Cardiac muscle cell (in vitro differentiated cells and primary cell): Measurements from ENCODE around the gene SPATA22. TPM values are rescaled to one million over a fixed set of nuclear protein-coding genes. Genes with fewer than 3 reads are reported as not detected.
"Not testable (repeated sequence)": the region's sequence is repeated elsewhere in the genome, so short reads cannot be mapped to it uniquely, and the experiment has no call there.

ENCODE experiments used
- DNase-seq, 2 donors: peaks; one replicate each; pipeline versions ENCODE4 v3.0.0 to v3.0.0-alpha.2; 2010 to 2017; ENCODE audit warnings: low read depth in 1 of 2, low spot score in 1 of 2
- H3K27ac ChIP-seq: fragments of 200-600 bp; sonication (generic); 2 replicates; pipeline ENCODE4 v1.5.1; 2016
- H3K27me3 ChIP-seq: fragments of 200-600 bp; sonication (generic); 2 replicates; pipeline ENCODE4 v1.6.0; 2016; ENCODE audit warnings: control low read depth
- H3K36me3 ChIP-seq: fragments of 200-600 bp; sonication (generic); 2 replicates; pipeline ENCODE4 v1.5.1; 2016; ENCODE audit warnings: control low read depth
- H3K4me1 ChIP-seq: fragments of 200-600 bp; sonication (generic); 2 replicates; pipeline ENCODE4 v1.8.1; 2017; ENCODE audit warnings: low read depth, mild to moderate bottlenecking, mixed run types
- H3K4me3 ChIP-seq: fragments of 200-600 bp; sonication (generic); 2 replicates; pipeline ENCODE4 v1.5.1; 2016; ENCODE audit warnings: mild to moderate bottlenecking
- H3K9me3 ChIP-seq: fragments of 200-600 bp; sonication (generic); 2 replicates; pipeline ENCODE4 v1.5.1; 2017; ENCODE audit warnings: low read depth, mild to moderate bottlenecking, control low read depth
- CTCF ChIP-seq: IDR thresholded peaks from 2 replicates; pipeline ENCODE4 v1.5.1; 2012; ENCODE audit warnings: low read depth, mild to moderate bottlenecking, low read length
- polyA plus RNA-seq: library from polyadenylated mRNA; unstranded; fragments of >200 nt; fragmentation: Nextera tagmentation; extraction: Ambion mirVana; gene quantifications from 2 replicates; pipeline ENCODE4 v1.2.1, GENCODE V29; 2016
- total RNA-seq: library from RNA; depleted of rRNA; stranded (reverse); fragments of >200 nt; gene quantifications from 2 replicates; pipeline ENCODE4 v1.2.3, GENCODE V29; 2016

The SPATA22 gene
- total and polyA plus RNA-seq, 2 experiments from 2014 or later, result not detected

DNA sequence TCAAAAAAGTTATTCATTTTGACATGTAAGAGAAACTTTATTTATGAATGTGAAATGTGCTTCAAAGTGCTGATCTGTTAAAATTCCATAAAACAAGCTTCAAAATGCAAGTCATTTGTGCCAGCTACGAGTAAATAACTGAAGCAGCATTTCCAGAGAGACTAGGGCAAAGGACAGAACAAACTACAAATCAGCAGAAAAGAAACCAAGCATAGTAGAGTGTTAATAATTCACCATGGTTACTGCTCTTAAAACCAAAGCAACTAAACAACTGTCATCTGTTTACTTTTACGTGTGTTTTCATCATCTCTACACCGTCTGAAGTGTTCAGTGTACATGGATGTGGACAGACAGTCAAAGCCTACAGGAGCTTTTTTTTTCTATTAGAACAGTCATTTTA, 2.6 kb upstream of the SPATA22 start:
- no peak for TF ChIP-seq CTCF

GRCh38 chr17:3472137-3472536, 518 bp upstream of the SPATA22 start:
- DNase-seq, result no peak
- Histone ChIP-seq H3K4me1 (no peaks in the 10 kb centered on the region), H3K4me3 (no peak overlapping the region), H3K9me3 (no peaks in the 10 kb centered on the region), H3K27me3 (no peaks in the 10 kb centered on the region), H3K27ac (no peak overlapping the region), H3K36me3 (no peaks in the 10 kb centered on the region)
- no peak for TF ChIP-seq CTCF

More for the DNA sequence above, 2.6 kb upstream of the SPATA22 start:
- H3K4me3 ChIP-seq, result no peak overlapping the region
- no peaks in the 10 kb centered on the region for H3K9me3 ChIP-seq
- H3K27ac ChIP-seq, result no peak overlapping the region
- no peaks in the 10 kb centered on the region for H3K4me1 ChIP-seq
- no peaks in the 10 kb centered on the region for H3K36me3 ChIP-seq
- DNase-seq, result peak in 1 of 2 donors; percentile 22
- no peaks in the 10 kb centered on the region for H3K27me3 ChIP-seq

DNA sequence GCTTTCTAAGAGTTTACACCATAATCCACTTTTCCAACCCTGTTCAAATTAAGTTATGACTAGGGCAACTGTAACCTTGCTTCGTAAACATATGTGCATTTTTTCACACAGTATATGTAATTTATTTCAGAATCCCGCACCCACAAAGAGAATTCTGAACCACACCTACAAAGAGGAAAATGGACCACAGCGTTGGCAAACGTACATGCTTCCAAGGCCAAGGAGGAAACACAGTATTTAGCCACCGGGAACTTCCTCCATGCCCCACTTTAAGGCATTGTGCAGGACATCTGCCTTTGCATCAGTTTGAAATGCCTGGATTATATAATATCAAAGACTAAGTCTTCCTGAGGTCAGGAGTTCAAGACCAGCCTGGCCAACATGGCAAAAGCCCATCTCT, 2.1 kb downstream of the SPATA22 start:
- no peak overlapping the region for H3K27ac ChIP-seq
- no peak for DNase-seq
- H3K4me3 ChIP-seq, result no peak overlapping the region
- H3K9me3 ChIP-seq, result no peaks in the 10 kb centered on the region
- no peak for TF ChIP-seq CTCF
- no peaks in the 10 kb centered on the region for H3K4me1 ChIP-seq
- H3K27me3 ChIP-seq, result no peaks in the 10 kb centered on the region
- H3K36me3 ChIP-seq, result no peaks in the 10 kb centered on the region

DNA sequence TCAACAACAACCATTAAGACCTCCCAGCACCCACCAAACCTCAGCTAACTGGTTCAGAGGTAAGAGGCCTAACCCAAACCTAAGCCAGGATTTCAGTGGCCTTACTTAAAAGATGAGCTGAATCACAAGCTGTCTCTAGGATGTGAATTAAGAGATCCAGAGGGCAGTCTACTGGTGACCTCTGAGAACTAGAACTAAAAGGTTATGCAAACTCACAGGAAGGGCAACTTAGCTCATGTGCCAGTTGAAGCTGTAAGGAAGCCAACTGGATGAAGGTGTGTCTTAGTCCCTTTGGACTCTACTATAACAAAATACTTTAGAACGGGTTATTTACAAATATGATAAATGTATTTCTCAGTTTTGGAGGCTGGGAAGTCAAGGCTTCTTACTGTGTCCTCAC, 5.3 kb downstream of the SPATA22 start:
- H3K36me3 ChIP-seq, H3K27ac ChIP-seq, DNase-seq, H3K27me3 ChIP-seq, H3K9me3 ChIP-seq, H3K4me3 ChIP-seq, H3K4me1 ChIP-seq: not testable (repeated sequence)

DNA sequence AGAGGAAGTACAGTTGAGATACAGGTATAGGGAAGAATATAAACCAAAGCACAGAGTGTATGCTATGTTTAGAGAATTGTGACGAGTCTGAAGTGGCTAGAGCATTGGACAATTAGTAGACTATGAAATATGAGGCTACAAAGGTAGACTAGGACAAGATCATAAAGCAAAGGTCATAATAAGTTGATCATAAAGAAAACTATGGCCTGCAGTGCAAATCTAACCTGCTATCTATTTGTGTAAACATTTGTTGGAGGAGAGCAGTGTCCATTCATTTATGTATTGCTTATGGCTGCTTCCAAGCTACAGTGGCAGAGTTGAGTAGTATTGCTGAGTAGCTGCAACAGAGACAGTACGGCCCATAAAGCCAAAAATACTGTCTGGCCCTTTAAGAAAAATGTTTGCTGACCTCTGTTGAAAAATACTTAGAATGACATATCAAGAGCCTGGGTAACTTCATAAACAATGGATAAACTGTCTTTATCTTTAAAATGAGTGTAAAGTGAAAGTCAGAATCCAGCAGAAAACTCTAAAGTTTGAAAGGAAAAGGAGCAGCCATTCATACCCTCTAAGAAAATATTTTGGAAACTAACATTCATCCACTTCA, 23.5 kb downstream of the SPATA22 start:
- Histone ChIP-seq H3K4me3 (no peak overlapping the region), H3K27ac (no peak overlapping the region), H3K27me3 (no peaks in the 10 kb centered on the region), H3K4me1 (no peaks in the 10 kb centered on the region), H3K9me3 (no peaks in the 10 kb centered on the region), H3K36me3 (no peaks in the 10 kb centered on the region)
- no peak for TF ChIP-seq CTCF
- peak in 1 of 2 donors; percentile 12 for DNase-seq

GRCh38 chr17:3447625-3448024, 24.0 kb downstream of the SPATA22 start:
- Histone ChIP-seq H3K36me3 (no peaks in the 10 kb centered on the region), H3K27me3 (no peaks in the 10 kb centered on the region), H3K4me1 (no peaks in the 10 kb centered on the region), H3K27ac (no peak overlapping the region), H3K9me3 (no peaks in the 10 kb centered on the region), H3K4me3 (no peak overlapping the region)
- no peak for TF ChIP-seq CTCF
- peak in 1 of 2 donors; percentile 2 for DNase-seq
